Muscle of arm (tissue), 14 donors: ENCODE measurements around the gene FKBP14. TPM values are rescaled to one million over a fixed set of nuclear protein-coding genes. Genes with fewer than 3 reads are reported as not detected.
"Not testable (repeated sequence)": the region's sequence is repeated elsewhere in the genome, so short reads cannot be mapped to it uniquely, and the experiment has no call there.

Experiments used
- DNase-seq: peaks from one replicate; pipeline ENCODE4 v3.0.0-alpha.2; 2013
- long read RNA-seq, 11 donors: transcript quantifications; one replicate each; lab custom pipeline, GENCODE V29; 2026
- polyA plus RNA-seq, 12 donors: library from polyadenylated mRNA; unstranded; fragments of 120-200 nt; gene quantifications; one replicate each; pipeline ENCODE4 v1.2.1, GENCODE V29; 2013; ENCODE audit not compliant: insufficient read length in 12 of 12

FKBP14 gene, protein sequence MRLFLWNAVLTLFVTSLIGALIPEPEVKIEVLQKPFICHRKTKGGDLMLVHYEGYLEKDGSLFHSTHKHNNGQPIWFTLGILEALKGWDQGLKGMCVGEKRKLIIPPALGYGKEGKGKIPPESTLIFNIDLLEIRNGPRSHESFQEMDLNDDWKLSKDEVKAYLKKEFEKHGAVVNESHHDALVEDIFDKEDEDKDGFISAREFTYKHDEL
- polyA plus RNA-seq = 10 to 100 TPM in 11 of 12 donors, not detected in 1; 22.8 to 55.6 (median 31.9) TPM
- long read RNA-seq, donor 1, full-length matches to known transcripts = 7 of 7 reads
- long read RNA-seq, donor 1, partial matches to known transcripts = 0 of 7 reads
- long read RNA-seq, donor 1, other reads (novel, unspliced or antisense) = 0 of 7 reads
- long read RNA-seq, donor 2, full-length matches to known transcripts = 15 of 15 reads
- long read RNA-seq, donor 2, partial matches to known transcripts = 0 of 15 reads
- long read RNA-seq, donor 2, other reads (novel, unspliced or antisense) = 0 of 15 reads
- long read RNA-seq, donor 3, full-length matches to known transcripts = 7 of 7 reads
- long read RNA-seq, donor 3, partial matches to known transcripts = 0 of 7 reads
- long read RNA-seq, donor 3, other reads (novel, unspliced or antisense) = 0 of 7 reads
- long read RNA-seq, donor 4, full-length matches to known transcripts = 2 of 2 reads
- long read RNA-seq, donor 4, partial matches to known transcripts = 0 of 2 reads
- long read RNA-seq, donor 4, other reads (novel, unspliced or antisense) = 0 of 2 reads
- long read RNA-seq, donor 5, full-length matches to known transcripts = 12 of 12 reads
- long read RNA-seq, donor 5, partial matches to known transcripts = 0 of 12 reads
- long read RNA-seq, donor 5, other reads (novel, unspliced or antisense) = 0 of 12 reads
- long read RNA-seq, donor 6, full-length matches to known transcripts = 3 of 3 reads
- long read RNA-seq, donor 6, partial matches to known transcripts = 0 of 3 reads
- long read RNA-seq, donor 6, other reads (novel, unspliced or antisense) = 0 of 3 reads
- long read RNA-seq, donor 7, full-length matches to known transcripts = 8 of 8 reads
- long read RNA-seq, donor 7, partial matches to known transcripts = 0 of 8 reads
- long read RNA-seq, donor 7, other reads (novel, unspliced or antisense) = 0 of 8 reads
- long read RNA-seq, donor 8, full-length matches to known transcripts = 8 of 8 reads
- long read RNA-seq, donor 8, partial matches to known transcripts = 0 of 8 reads
- long read RNA-seq, donor 8, other reads (novel, unspliced or antisense) = 0 of 8 reads
- long read RNA-seq, donor 9, full-length matches to known transcripts = 11 of 11 reads
- long read RNA-seq, donor 9, partial matches to known transcripts = 0 of 11 reads
- long read RNA-seq, donor 9, other reads (novel, unspliced or antisense) = 0 of 11 reads
- long read RNA-seq, donor 10, full-length matches to known transcripts = 17 of 17 reads
- long read RNA-seq, donor 10, partial matches to known transcripts = 0 of 17 reads
- long read RNA-seq, donor 10, other reads (novel, unspliced or antisense) = 0 of 17 reads
- long read RNA-seq, donor 11, full-length matches to known transcripts = 13 of 13 reads
- long read RNA-seq, donor 11, partial matches to known transcripts = 0 of 13 reads
- long read RNA-seq, donor 11, other reads (novel, unspliced or antisense) = 0 of 13 reads

DNA sequence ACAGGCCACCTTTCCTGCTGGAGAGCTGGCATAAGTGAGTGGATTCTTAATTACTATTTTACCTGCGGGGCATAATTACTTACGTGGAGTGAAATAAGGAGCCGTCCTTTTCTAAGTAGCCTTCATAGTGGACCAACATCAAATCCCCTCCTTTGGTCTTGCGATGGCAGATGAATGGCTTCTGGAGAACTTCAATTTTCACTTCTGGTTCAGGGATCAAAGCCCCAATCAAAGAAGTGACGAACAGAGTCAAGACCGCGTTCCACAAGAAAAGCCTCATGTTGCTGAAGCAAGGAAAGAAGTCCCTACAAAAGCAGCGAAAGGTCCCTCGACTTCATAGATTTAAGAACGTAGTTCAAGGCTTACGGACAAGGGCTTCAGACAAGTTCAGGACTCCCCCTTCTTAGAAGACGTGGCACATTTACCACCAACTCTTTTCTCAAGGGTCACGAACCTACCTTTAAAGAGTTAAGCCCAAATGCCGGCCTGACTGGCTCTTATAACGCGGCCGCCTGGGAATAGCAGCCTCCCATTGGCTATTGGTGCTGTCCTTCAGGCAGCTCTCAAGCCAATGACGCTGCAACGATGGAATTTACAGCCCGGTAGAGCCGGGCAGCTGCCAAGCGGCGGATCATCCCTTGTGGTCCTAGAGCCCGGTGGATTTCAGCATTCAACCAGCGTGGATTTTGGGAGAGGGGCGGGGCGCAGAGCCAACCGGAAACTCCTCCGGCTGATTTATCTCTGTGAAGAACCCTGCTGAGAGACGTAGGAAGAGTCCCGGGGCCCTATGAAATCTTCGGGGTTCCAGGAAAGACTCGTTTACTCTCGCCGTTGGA lies at the start of gene FKBP14:
Gene FKBP14, minus strand, starts transcription at position 474 of the 836 bp plus-strand sequence. Its CDS starts 194 bp downstream, at position 280.
- peak; percentile 99 for DNase-seq

DNA sequence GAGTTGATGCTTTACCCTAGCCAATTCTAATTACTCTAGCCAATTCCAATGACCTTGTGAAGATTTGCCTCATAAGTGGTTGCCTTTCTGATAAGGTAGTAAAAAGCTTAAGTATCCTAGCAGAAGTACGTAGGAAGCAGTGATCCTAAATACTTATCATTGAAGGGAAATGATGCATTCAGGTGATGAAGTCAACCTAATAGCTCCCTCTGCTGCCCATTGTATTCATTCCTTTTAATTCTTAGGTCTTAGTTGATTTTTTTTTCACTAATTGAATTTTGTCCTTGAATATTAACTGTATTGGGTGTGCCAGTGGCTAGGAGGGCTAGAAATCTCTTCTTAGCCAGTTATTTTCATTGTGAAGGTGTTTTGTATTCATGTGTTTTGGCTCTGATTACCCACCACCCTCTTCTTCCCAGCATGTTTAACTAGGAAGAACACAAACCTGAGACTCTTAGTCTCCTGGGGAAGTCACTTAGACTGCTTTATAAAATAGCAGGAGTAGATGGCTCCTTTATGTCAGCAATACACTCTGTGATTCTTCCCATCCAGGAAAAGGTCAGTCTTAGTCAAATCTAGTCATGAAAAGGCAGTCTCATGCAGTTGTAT lies 48.0 kb upstream of the FKBP14 start:
- DNase-seq = no peak

DNA sequence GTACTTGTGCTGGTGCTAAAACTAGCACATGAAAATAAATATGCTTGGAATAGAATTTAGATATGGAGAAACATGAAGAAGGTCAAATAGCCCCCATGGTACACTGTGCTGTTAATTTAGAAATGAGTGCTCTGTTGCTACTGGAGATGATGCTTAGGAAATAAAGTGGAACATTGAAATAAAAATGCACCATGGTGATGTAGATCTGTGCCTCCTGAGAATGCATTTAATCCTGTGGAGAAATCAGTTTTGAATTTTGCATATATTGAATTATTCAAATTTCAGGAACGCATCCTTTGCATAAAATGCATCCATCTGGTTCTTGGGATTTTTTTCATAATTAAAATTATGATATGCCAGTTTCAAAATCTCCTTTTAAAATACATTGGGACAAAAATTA lies 46.2 kb upstream of the FKBP14 start:
- DNase-seq = no peak

DNA sequence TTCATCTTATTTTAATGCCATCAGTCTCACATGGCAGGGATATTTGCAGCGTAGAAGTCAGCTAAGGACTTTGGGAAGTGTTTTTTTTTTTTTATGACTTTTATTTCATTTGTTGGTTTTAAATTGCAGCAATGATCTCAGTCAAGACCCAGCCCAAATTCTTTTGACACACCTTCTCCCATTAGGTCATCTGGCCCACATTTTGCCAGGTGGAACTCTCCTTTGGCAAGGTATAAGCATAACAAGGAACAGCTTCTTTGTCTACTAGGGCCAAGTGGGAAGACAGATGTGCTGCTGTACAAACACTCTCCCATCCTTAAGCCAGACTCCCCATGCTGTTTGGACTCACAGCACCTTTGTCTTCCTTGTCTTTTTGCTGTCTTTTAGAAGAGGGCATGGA lies 43.5 kb upstream of the FKBP14 start:
- DNase-seq = no peak

DNA sequence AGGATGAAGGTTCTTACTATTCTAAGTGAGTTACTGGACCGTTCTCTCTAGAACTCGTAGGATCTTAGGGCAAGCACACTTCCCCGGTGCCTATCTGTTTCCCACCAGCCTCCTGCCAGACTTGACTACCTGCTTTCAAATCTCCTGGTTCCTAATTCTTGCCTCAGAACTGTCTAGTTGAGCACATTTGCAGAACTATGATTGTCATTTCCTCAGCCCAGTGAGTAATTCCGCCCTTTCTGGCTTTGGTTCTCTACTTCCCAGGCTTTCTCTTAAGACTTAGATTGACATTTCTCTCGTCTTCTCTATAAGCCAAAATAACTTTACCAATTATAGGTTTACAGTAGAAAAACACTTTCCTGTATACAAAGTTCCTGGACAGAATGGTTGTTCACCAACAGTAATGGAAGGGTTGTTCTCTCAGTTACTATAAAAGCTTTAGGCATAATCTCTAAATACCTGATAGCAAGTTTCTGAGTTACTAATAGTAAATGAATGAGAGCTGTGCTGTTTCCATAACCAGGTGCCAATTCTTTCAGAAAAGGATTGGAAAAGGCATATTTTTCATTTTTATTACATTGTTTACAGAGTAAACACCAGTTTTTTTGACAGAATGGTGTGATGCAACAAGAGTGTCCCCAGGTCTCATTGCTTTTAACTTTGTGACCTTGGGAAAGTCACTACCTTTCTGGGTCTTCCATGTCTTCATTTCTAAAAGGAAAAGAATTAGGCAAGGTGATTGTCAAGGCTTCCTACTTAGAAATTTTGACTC lies 42.8 kb upstream of the FKBP14 start:
- no peak for DNase-seq

DNA sequence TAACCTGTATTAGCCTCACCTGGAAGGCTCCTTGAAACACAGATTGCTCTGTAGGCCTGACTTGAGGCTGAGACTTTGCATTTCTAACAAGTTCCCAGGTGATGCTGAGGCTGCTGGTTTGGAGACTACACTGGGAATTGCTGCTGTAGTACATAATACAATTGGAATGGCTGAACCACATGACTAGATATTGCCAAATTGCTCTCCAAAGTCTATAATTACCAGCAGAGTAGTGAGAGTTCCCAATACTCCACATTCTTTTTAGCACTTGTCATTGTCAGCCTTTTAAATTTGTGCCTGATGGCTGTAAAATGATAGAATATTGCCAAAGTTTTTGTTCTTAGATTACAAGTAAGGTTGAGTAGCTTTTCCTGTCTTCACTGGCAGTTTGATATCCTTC lies 41.6 kb upstream of the FKBP14 start:
- peak; percentile 25 for DNase-seq

DNA sequence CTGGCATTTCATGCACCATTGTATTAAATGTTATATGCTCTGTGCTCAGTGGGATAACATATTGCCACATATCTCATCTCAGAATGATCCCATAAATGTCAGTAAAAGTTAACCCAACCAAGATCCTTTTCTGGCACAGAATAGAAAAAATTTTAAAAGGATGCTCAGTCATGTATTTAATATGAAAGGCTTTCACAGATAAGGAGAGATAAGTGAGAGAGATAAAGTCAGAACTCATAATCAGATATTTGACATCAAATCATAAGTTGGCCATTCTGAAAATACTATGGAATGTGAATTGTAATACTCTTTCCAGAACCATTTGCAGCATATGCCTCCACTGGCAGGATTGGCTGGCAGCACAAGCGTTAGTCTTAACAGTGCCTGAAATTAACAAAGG lies 40.2 kb upstream of the FKBP14 start:
- DNase-seq = no peak

DNA sequence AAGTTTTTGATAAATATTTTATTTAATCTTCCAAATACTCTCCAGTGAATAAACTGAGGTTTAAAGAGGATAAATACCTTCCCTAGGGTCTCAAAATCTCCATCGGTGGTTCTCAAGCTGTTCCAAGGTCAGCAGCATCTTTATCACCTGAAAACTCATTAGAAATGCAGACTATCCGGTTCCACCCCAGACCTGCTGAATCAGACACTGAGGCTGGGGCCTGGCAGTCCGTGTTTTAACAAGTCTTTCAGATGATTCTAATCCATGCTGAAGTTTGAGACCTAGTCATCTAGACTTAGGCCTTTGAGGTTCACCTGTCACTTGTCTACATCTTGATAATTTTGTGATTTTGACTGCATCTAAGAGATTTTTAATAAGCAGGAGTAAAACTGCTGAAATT lies 39.2 kb upstream of the FKBP14 start:
- DNase-seq = no peak

DNA sequence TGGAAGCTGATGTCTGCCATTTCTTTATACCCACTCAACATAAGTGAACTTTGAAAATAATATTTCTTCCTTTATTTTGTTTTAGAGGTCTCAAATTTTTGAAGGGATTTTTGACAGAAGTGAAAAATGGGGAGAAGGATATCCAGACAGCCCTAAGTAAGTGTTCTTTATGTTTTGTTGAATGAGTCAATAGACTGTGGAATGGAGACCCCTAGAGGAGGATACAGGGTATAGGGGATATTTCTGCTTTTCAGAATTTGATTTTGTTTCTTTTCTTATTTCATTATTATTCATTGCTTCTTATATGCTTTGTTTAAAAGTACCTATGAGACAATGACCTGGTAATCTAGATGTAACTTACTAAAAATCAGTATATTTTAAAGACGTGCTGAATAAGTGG lies 36.1 kb upstream of the FKBP14 start:
- DNase-seq = peak; percentile 36

DNA sequence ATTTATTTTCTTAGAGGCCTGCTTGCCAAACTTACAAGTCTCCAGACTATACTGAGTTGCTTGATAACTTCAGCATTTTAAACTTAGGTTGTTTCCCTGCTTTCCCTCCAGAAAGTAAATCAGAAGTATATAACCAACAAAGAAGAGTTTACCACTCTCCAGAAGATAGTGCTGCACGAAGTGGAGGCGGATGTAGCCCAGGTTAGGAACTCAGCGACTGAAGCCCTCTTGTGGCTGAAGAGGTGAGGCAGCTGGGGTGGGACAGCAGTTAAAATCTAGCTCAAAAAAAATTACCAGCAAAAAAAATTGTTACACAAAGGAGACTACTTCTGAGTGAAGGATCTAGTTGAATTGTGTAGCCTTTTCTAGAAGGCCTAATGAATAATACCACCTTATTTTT lies 35.3 kb upstream of the FKBP14 start:
- not testable (repeated sequence) for DNase-seq

DNA sequence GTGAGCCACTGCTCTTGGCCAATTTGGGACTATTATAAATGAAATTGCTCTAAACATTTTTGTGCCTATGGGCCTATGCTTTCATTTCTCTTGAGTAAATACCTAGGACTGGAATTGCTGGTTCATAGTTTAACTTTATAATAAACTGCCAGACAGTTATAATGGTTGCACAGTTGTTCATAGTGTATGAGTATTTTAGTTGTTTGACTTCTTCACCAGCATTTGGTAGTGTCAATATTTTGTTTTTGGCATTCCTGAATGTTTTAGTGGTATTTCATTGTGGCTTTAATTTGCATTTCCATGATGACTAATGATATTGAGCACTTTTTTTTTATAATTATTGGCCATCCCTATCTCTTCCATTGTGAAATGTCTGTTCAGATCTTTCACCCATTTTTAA lies 31.2 kb upstream of the FKBP14 start:
- no peak for DNase-seq

DNA sequence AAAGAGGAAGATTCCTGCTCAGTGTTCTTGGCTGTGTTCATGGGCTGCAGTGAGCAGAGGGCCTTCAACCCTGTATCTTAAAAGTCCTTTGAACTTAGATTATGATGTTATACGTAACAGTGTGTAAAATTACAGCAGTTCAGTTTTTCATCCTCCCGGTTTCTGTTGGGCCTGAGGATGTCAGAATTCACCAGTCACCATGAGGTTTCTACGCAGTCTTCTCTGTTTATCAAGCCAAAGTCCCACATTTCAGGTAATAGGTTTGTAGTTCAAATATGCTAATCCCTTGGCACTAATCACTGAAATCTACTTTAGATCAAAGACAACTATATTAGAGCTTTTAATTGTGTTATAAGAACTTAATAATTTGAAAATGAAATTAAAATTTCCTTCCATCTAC lies 26.6 kb upstream of the FKBP14 start:
- no peak for DNase-seq

DNA sequence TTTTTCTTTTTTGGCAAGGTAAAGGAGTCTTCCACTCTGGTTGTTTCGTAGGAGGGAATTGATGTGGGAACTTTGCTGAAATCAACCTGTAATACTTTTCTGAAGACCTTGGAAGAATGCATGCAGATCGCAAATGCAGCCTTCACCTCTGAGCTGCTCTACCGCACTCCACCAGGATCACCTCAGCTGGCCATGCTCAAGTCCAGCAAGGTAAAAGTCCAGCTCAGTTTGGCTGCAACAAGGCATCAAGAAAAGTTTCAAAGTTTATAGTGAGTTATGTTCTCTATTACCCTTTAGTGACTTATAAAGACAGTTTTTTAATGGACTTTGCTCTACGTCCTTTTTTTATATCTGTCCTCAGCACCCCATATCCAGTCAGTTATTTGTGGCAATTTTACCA lies 22.7 kb upstream of the FKBP14 start:
- no peak for DNase-seq

DNA sequence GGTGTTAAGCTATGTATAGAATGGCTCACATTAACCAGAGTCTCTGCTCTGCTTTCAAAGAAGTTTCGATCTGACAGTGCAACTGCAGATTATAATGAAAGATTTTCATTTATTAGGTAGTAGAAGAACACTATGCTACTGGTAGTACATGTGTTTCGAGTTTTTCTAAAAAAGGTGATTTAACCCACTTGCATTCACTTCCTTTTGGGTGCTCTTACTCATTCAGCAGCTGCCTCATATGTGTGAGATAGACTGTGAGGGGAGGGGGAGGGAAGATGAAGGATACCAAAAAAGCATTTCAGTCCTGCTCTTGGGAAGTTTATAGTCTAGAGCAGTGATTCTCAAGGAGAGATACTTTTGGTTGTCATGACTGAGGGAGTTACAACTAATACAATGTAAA lies 22.1 kb upstream of the FKBP14 start:
- no peak for DNase-seq

DNA sequence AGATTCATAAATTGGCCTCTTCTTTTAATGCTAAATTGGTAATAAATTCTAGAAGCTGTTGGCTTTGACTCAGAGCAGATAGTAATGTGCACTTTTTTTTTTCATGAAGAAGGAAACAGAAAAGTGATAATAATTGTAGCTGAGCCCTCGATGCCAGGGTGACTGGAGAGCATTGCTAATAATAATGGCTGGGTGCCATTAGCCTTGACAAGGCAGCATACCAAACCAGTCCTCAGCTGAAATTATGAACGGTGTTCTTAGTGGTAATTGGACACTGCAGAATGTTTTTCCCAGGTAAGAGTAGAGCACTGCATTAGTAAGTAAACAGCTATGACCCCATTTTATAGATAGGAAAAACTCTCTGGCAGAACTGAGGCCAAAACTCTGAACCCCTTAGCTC lies 20.6 kb upstream of the FKBP14 start:
- no peak for DNase-seq

DNA sequence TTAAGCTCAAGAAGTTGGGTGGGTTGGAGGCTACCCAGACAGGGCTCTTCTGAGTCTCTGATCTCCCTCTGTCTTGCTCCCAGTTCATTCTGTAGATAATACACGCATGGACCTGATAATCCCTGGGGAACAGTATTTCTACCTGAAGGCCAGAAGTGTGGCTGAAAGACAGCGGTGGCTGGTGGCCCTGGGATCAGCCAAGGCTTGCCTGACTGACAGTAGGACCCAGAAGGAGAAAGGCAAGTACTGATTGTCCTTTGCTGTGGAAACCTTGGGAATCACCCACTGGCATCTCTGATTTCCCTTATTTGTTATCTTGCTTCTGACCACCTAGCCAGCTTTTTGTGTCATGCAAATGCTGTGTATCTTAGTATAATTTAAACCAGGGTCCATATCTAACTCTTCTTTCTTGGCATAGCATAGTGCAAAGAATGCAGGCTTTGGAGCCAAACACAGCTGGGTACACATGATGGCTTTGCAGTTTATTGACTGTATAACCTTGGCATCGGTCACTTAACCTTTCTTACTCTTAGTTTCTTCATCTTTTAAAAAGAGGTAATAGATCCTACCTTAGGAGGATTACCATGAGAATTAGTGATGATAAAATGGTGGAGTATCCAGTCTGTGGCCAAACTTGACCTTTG lies 19.7 kb upstream of the FKBP14 start:
- DNase-seq = no peak

DNA sequence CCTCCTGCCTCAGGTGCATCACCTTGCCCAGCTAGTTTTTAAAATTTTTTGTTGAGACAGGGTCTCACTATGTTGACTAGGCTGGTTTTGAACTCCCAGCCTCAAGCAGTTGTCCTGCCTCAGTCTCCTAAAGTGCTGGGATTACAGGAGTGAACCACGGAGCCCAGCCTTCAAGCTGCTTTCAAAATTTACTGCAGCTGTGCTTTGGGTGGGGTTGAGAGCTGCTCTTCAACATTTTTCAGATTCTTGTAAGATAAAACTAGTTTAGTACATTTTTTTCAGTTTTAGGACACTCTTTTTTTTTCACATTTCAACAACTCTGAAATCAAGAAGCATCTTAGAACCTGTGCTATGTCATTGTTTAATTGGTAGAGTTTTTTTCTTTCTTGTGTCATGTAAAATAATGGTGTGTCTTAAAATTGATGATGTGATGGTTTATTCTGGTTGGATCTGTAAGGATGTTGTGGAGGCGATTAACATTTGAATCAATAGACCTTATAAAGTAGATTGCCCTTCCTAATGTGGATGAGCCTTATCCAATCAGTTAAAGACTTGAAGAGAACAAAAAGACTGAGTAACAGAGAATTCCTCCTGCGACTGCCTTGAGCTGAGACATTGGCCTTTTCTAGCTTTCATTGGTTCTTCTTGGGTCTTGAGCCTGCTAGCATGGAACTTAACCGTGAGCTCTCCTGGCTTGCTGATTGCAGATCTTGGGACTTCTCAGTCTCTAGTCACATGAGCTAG lies 15.2 kb upstream of the FKBP14 start:
- DNase-seq = no peak

DNA sequence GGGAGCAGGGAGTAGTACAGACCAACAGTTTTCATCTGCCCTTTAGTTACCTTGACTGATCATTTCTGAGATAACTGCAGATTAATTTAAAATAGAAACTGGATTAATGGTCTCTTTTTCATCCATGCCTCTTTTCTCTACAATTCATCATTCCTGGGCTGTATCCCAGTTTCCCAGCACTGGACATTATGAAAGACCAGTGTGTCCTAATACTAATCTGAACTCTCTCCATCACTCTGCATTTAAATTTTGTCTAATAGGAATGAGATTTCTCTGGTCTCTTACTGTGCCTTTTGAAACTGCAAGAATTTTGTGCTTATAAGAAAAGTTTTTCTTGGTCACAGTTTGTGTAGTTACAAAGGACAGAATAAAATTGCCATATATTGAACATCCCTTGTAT lies 14.4 kb upstream of the FKBP14 start:
- no peak for DNase-seq
